ENCODE results near the gene MYOM3. TPM values are rescaled to one million over a fixed set of nuclear protein-coding genes. Genes with fewer than 3 reads are reported as not detected.

MYOM3 gene
- not detected for polyA plus RNA-seq (2012; ENCODE audit: low read depth, missing spikeins)

DNA sequence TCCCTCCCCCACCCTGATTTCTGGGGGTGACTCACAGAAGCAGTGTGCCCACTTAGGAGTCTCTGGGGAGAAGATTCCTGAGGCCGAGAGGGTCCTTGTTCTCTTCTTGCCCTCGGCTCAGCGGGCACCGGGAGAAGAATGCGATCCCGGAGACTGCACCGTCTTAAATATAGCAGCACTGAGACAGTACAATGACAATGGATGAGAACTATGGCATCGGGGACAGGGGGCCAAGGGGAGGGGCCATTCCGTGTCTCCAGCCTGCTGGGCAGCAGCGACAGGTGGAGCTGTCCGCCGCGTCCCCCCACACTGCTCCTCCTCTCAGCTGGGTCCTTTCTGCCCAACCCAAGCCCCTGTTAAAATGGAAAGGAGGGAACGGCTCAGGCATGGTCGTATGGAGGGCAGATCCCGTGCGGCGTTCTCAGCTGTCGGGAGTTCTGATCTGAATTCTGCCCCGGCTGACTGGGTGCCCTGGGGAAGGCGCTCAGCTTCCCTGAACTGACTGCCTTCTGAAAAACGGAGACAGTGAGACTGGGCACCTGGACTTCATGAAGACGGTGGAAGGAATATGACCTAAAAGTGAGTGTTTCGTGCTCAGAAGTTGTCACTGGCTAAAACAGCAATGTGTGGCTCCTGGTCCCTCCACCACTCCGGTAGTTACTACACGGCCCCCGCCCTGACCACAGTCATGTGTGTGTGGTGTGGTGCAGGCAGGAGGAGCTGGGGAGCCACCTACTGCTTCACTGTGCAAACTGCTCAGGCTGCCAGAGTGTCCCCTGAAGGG is at the start of gene MYOM3:
Gene MYOM3, minus strand, starts transcription at position 140 of the 784 bp plus-strand sequence. CDS start 3,499 bp downstream, outside the sequence.
- peak; percentile 89 for FAIRE-seq

DNA sequence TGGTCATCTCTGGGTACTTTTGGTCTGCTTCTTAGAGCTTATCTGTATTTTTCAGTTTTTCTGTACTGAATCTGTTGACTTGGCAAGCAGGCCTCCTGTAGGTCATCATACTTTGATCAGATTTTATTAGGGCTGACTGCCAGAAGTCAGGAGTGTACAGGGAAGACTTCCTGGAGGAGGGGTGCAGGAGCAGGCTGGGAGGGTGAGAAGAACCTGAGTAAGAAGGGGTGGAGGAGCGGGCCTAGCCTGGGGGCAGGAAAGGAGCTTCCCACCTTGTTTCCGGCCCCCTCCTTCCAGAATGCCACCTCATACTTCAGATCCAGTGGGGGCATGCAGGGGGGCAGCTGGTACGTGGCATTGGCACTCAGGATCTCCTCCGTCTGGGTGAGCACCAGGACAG is 49.3 kb upstream of the MYOM3 start:
- no peak for TF ChIP-seq TAF1 (IDR thresholded peaks at IDR 0.05; ENCODE audit: low read depth, low read length)
- TF ChIP-seq PAX5 (IDR thresholded peaks at IDR 0.05; ENCODE audit: insufficient read depth, low read length, severe bottlenecking): no peak
- no peak for TF ChIP-seq POU2F2 (IDR thresholded peaks at IDR 0.05; ENCODE audit: low read depth, low read length)
- no peak for TF ChIP-seq POLR2A (IDR thresholded peaks at IDR 0.05; ENCODE audit: low read depth, low read length)
- TF ChIP-seq SPI1 (IDR thresholded peaks at IDR 0.05; ENCODE audit: low read depth, low read length): no peak
- no peak for TF ChIP-seq POLR2AphosphoS5 (IDR thresholded peaks at IDR 0.05; ENCODE audit: low read depth, low read length)
- FAIRE-seq (no peak), DNase-seq (ENCODE audit: insufficient read length, low spot score) (no peak)

More for the DNA sequence above, at the start of gene MYOM3:
- peak; percentile 67 for DNase-seq (ENCODE audit: insufficient read length, low spot score)
- TF ChIP-seq PAX5 (IDR thresholded peaks at IDR 0.05; ENCODE audit: insufficient read depth, low read length, severe bottlenecking) (no peak), TAF1 (IDR thresholded peaks at IDR 0.05; ENCODE audit: low read depth, low read length) (no peak), POU2F2 (IDR thresholded peaks at IDR 0.05; ENCODE audit: low read depth, low read length) (no peak), POLR2AphosphoS5 (IDR thresholded peaks at IDR 0.05; ENCODE audit: low read depth, low read length) (no peak), POLR2A (IDR thresholded peaks at IDR 0.05; ENCODE audit: low read depth, low read length) (no peak), SPI1 (IDR thresholded peaks at IDR 0.05; ENCODE audit: low read depth, low read length) (no peak)

DNA sequence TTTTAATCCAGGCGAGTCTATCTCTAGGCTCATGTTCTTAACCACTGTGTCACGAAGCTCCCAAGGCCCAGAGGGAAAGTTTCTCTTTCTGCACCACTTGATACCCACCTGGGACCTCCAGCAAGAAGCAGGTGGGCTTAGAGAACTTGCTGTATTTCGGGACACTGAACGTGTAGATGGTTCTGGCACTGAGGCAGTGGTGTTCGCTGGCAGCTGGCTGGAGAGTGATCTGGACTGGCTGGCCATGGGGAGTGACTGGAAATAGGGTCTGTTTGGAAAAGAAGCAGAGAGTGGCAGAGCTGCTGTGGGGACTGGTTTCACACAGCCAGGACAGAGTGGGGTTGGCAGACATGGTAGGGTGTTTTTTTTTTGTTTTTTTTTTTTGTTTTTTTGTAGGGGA is 47.4 kb upstream of the MYOM3 start:
- FAIRE-seq (no peak), DNase-seq (ENCODE audit: insufficient read length, low spot score) (no peak)
- no peak for TF ChIP-seq POLR2A (IDR thresholded peaks at IDR 0.05; ENCODE audit: low read depth, low read length)
- no peak for TF ChIP-seq TAF1 (IDR thresholded peaks at IDR 0.05; ENCODE audit: low read depth, low read length)

DNA sequence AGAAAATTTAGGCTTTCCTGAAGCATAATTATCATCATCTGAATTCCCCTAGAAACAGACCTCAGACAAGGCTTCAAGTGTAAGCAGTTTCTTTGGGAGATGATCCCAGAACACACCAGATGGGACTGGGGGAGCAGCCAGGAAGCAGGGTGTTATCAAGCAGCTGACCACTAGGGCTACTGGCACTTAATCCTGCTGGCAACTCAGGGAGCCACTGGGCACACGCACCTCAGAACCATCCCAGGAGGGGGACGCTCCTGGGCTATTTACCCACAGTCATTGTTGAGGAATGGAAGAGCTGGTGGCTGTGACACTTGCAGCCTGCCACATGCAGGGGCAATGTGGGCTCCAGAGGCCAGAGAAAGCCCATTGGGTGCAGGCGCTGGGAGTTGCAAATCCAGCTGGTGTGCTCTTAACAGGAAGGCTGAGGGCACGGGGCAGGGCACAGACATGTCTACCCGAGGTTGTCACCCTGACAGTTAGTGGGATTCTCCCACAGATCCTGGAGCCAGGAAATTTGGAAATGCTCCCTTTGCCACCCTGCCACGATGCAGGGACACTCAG is 46.1 kb upstream of the MYOM3 start:
- DNase-seq (ENCODE audit: insufficient read length, low spot score): no peak
- TF ChIP-seq POU2F2 (IDR thresholded peaks at IDR 0.05; ENCODE audit: low read depth, low read length): no peak
- TF ChIP-seq POLR2AphosphoS5 (IDR thresholded peaks at IDR 0.05; ENCODE audit: low read depth, low read length): no peak
- TF ChIP-seq SPI1 (IDR thresholded peaks at IDR 0.05; ENCODE audit: low read depth, low read length): no peak
- TF ChIP-seq PAX5 (IDR thresholded peaks at IDR 0.05; ENCODE audit: insufficient read depth, low read length, severe bottlenecking): no peak
- no peak for TF ChIP-seq POLR2A (IDR thresholded peaks at IDR 0.05; ENCODE audit: low read depth, low read length)
- TF ChIP-seq TAF1 (IDR thresholded peaks at IDR 0.05; ENCODE audit: low read depth, low read length): no peak

DNA sequence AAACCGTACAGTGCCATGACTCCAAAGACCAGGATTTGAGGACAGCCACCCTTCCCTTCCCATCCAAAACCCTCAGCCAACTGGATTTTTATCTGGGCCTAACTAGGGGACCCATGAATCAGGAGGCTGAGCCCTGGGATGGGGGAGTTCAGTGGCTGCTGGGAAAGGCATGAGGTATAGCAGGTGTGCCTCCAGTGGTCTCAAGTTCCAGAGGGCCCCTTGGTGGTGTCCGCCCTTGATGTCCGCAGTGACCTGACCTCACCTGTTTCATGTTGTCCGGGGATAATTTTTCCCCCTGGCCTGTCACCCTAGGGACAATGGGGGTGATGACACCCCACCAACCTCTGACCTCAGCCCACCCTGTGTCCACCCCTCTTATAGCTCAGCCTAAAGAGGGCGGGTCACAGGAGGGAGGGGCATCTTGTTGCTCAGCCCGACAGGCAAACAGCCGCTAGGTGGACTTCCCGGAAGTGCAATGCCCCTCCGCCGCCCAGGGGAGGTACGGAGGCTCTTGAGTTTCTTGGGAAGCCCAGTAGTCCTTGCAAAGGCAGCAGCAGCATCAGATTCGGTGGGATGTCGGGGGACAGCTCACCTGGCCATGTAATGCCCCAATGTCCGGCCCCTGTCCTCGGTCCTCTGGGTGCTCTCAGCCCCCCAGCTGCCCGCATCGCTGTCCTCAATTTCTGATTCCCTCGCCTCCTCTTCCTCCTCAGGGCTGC is 44.8 kb upstream of the MYOM3 start:
- no peak for DNase-seq (ENCODE audit: insufficient read length, low spot score)
- FAIRE-seq: no peak
- TF ChIP-seq PAX5 (IDR thresholded peaks at IDR 0.05; ENCODE audit: insufficient read depth, low read length, severe bottlenecking): no peak
- TF ChIP-seq POLR2A (IDR thresholded peaks at IDR 0.05; ENCODE audit: low read depth, low read length): no peak
- TF ChIP-seq TAF1 (IDR thresholded peaks at IDR 0.05; ENCODE audit: low read depth, low read length): no peak

More for the DNA sequence above, 46.1 kb upstream of the MYOM3 start:
- FAIRE-seq: no peak

DNA sequence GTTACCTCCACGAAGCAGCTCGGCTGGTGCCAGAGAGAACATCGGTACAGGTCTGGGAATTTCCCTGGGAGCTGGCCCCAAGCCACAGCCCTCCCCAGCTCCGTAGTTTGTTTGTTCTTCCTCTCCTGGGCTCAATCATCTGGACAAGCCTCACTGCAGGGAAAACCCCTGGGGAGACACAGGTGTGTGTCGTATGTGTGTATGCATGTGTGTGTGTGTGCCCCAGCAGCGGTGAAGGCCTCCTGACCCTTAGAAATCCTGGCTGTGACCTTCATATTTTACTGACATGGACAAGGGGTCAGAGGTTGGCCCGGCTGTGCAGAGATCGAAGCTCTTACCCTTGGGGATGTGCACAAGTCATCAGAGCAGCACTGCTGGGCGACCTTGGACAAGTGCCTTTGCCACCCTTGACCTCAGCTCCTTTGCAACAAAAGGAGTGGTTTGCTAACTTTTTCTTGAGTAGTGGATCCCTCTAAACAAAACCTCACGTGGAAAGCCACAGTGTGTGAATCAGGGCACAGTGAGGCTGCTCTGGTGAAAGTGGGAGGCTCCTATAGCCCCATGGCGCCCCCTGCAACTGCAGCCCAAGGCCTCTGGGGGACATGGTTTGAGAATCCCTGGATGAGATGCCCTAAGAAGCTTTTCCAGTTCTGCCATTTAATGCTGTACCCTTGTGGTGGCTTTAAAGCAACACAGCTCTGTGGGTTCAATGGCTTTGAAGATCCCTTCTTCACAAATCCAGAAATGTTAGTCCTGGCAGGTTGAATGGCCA is 43.3 kb upstream of the MYOM3 start:
- peak; percentile 58 for FAIRE-seq

DNA sequence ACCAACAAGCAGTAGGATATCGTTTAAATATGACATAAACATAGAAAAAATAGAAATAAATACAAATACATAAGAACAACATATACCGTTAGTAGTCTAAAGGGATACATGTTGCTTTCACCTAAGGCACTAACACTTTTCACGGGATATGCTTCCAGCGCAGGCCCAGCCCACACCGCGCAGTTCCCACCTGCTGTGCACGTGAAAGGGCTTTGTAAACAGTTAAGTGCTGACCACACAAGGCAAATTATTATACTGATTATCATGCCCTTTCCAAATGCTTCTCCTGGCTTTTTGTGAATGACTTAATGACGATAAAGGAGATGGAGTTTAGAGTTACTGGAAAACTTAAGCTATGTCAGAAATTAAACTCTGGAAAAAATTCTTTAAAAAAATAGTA is 42.3 kb upstream of the MYOM3 start:
- DNase-seq (ENCODE audit: insufficient read length, low spot score): no peak
- FAIRE-seq: no peak
- no peak for TF ChIP-seq PAX5 (IDR thresholded peaks at IDR 0.05; ENCODE audit: insufficient read depth, low read length, severe bottlenecking)

More for the DNA sequence above, 43.3 kb upstream of the MYOM3 start:
- TF ChIP-seq POLR2A (IDR thresholded peaks at IDR 0.05; ENCODE audit: low read depth, low read length) (no peak), POLR2AphosphoS5 (IDR thresholded peaks at IDR 0.05; ENCODE audit: low read depth, low read length) (no peak), TAF1 (IDR thresholded peaks at IDR 0.05; ENCODE audit: low read depth, low read length) (no peak), POU2F2 (IDR thresholded peaks at IDR 0.05; ENCODE audit: low read depth, low read length) (no peak), SPI1 (IDR thresholded peaks at IDR 0.05; ENCODE audit: low read depth, low read length) (no peak), PAX5 (IDR thresholded peaks at IDR 0.05; ENCODE audit: insufficient read depth, low read length, severe bottlenecking) (no peak)
- DNase-seq (ENCODE audit: insufficient read length, low spot score): no peak

DNA sequence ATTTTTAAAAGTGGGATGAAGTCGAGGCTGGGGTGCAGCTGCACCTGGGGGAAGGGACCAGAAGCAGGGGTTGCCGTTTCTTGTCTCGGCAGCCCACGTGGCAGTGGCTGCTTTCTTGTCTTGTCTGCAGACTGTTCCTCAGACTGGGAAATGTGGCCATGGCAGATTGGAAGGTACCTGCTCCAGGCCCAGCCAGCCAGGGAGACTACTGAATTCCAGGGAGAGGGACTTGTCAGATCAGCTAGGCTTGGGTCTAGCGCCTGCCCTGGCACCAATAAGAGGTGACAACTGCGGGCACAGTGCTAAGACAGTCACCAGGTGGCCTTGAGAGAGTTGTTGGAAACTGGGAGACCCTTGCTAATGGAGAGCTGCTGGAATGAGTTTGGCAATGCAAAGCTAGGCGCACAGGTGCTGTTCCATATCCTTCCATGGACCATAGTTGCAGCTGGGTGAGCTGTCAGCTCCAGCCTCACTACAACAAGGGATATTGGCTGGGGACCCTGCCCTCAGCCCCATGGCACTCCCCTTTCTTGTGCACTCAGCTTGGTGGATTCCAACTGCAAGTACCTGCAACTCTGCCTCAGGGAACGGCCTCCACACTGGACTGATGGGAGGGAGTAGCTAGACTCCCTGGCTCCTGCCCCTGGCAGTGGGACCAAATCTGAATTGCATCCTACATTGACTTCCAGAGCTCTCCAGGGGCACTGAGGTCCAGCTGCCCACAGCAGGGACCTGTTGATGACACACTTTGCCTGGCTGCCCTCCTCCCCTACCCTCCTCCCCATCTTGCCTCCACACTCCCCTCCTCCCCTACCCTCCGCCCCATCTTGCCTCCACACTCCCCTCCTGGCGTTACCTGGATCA is 40.9 kb upstream of the MYOM3 start:
- FAIRE-seq: no peak

More for the DNA sequence above, 40.9 kb upstream of the MYOM3 start:
- DNase-seq (ENCODE audit: insufficient read length, low spot score): no peak
- TF ChIP-seq PAX5 (IDR thresholded peaks at IDR 0.05; ENCODE audit: insufficient read depth, low read length, severe bottlenecking) (no peak), POLR2AphosphoS5 (IDR thresholded peaks at IDR 0.05; ENCODE audit: low read depth, low read length) (no peak), POU2F2 (IDR thresholded peaks at IDR 0.05; ENCODE audit: low read depth, low read length) (no peak), POLR2A (IDR thresholded peaks at IDR 0.05; ENCODE audit: low read depth, low read length) (no peak), TAF1 (IDR thresholded peaks at IDR 0.05; ENCODE audit: low read depth, low read length) (no peak), SPI1 (IDR thresholded peaks at IDR 0.05; ENCODE audit: low read depth, low read length) (no peak)

Data from GM12891 (cell line).